ENCODE measurements around the gene CD6. TPM values are rescaled to one million over a fixed set of nuclear protein-coding genes. Genes with fewer than 3 reads are reported as not detected.

The CD6 gene
- total RNA-seq, 3 donors from 2014 or later, result 2.3 to 4.3 (median 2.8) TPM

DNA sequence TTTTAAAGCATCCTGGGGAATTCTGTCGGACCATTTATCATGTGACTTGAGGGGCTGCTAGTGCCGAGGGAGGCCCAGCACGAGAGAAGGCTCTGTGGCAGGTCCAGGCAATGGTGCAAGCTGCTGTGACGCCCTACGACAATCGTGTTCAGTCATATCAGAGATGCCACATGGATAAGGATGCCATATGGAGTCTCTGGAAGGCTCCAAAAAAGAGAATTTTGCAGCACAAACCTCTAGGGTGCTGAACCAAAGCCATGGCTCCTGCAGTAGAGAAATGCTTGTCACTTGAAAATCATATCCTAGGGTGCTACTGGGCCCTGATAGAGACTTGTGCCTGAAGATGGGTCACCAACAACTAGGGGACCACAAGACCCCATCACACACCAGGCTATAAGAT is 6.7 kb upstream of the CD6 start:
- ATAC-seq (no peak), DNase-seq (no peak)
- Histone ChIP-seq H3K36me3 (ENCODE audit: low read depth) (no peaks in the 10 kb centered on the region), H3K4me3 (no peak overlapping the region), H3K9me3 (no peaks in the 10 kb centered on the region), H3K4me1 (ENCODE audit: low read depth) (no peaks in the 10 kb centered on the region)
- TF ChIP-seq, protein P1, sequence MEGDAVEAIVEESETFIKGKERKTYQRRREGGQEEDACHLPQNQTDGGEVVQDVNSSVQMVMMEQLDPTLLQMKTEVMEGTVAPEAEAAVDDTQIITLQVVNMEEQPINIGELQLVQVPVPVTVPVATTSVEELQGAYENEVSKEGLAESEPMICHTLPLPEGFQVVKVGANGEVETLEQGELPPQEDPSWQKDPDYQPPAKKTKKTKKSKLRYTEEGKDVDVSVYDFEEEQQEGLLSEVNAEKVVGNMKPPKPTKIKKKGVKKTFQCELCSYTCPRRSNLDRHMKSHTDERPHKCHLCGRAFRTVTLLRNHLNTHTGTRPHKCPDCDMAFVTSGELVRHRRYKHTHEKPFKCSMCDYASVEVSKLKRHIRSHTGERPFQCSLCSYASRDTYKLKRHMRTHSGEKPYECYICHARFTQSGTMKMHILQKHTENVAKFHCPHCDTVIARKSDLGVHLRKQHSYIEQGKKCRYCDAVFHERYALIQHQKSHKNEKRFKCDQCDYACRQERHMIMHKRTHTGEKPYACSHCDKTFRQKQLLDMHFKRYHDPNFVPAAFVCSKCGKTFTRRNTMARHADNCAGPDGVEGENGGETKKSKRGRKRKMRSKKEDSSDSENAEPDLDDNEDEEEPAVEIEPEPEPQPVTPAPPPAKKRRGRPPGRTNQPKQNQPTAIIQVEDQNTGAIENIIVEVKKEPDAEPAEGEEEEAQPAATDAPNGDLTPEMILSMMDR (IDR thresholded peaks at IDR 0.05), result no peak
- intact Hi-C loops (cut with DNase I, micrococcal nuclease), result no loop called here

DNA sequence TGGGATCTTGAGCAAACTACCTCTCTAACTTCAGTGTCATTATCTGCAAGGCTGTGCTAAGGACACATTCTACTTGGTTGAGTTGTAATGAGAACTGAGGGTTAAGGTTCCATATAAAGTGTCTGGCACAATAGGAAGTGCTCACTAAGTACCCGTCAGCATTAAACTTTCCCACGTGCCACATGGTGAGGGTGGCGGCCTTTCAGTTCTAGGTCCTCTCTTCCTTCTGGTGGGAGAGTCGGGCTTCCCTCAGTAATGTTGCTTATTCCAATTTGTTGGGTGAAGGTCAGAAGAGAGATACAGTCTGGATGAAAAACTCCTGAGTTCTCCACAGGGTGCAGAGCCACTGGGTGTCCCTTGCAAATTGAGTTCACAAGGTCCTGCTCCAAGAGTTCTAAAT is 4.6 kb upstream of the CD6 start:
- no peak for DNase-seq
- no peak for ATAC-seq
- TF ChIP-seq, protein P1 (IDR thresholded peaks at IDR 0.05), result no peak
- Histone ChIP-seq H3K4me3 (no peak overlapping the region), H3K4me1 (ENCODE audit: low read depth) (no peaks in the 10 kb centered on the region), H3K9me3 (no peaks in the 10 kb centered on the region), H3K36me3 (ENCODE audit: low read depth) (no peaks in the 10 kb centered on the region)
- intact Hi-C loops (cut with DNase I, micrococcal nuclease), result no loop called here

DNA sequence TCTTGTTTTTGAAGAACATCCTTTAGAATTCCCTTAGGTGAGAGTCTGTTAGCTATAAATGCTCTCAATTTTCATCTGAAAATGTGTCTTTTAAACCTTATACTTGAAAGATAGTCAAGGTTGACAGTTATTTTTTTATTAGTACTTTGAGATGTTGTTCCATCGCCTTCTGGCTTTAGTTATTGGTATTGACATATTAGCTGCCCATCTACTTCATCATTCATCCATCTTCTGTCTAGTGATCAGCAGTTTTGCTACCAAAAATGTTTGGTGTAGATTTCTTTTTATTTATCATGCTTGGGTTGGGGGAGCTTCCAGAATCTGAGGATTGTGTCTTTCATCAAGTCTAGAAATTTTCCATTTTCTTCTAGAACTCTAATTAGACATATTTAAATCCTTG is 3.3 kb upstream of the CD6 start:
- TF ChIP-seq, protein P1 (IDR thresholded peaks at IDR 0.05), result no peak

DNA sequence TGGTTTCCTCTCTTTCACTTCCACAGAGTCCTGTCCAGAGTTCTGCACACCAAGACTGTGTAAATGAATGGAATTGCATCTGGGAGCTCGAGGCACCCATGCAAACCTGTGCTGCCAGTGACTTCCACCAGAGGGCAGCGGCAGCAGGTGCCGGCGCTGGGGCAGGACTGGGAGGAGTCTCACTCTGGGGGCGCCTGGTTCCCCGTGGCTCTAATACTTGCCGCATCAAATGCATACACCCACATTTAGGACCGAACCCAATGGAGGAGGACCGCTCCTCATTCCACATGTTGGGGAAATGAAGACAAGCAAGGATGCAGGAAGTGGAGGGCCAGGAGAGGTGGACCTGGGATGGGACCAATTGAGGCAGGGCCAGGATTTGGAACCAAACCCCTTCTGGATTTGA is 1.1 kb upstream of the CD6 start:
- H3K36me3 ChIP-seq (ENCODE audit: low read depth), result no peaks in the 10 kb centered on the region
- TF ChIP-seq, protein P1 (IDR thresholded peaks at IDR 0.05), result peak; percentile 84
- no peak overlapping the region for H3K4me3 ChIP-seq
- H3K4me1 ChIP-seq (ENCODE audit: low read depth), result no peaks in the 10 kb centered on the region
- intact Hi-C loops (cut with DNase I, micrococcal nuclease), result no loop called here
- peak; percentile 84 for ATAC-seq
- H3K9me3 ChIP-seq, result no peaks in the 10 kb centered on the region
- peak; percentile 74 to 80 (median 79) for DNase-seq

More for the DNA sequence above, 3.3 kb upstream of the CD6 start:
- Histone ChIP-seq H3K36me3 (ENCODE audit: low read depth) (no peaks in the 10 kb centered on the region), H3K4me1 (ENCODE audit: low read depth) (no peaks in the 10 kb centered on the region), H3K4me3 (no peak overlapping the region), H3K9me3 (no peaks in the 10 kb centered on the region)
- DNase-seq (no peak), ATAC-seq (no peak)
- intact Hi-C loops (cut with DNase I, micrococcal nuclease), result no loop called here

DNA sequence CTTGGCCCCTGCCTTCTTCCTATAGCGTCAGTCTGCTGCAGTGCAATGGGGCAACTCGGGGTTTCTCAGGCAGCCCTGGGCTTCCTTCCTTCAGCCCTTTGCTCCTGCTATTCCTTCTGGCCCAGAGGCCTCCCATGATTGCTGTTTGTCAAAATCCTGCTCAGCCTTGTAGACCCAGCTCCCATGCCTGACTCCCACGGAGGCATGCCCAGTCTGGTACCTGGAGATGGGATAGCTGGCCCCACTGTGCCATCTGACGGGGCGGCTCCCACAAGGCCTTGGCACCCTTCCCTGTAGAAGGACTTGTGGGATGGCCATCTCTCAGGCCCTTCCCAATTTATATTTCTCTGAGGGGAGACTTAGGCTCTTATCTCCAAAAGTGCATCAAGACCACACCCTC is 590 bp upstream of the CD6 start:
- H3K9me3 ChIP-seq, result no peaks in the 10 kb centered on the region
- H3K4me1 ChIP-seq (ENCODE audit: low read depth), result no peaks in the 10 kb centered on the region
- H3K4me3 ChIP-seq, result no peak overlapping the region
- H3K36me3 ChIP-seq (ENCODE audit: low read depth), result no peaks in the 10 kb centered on the region
- peak in 1 of 3 donors; percentile 45 for DNase-seq
- TF ChIP-seq, protein P1 (IDR thresholded peaks at IDR 0.05), result no peak
- intact Hi-C loops (cut with DNase I, micrococcal nuclease), result no loop called here
- ATAC-seq, result no peak
